GM12891 (cell line): ENCODE measurements around the gene SYCP2L.

Experiments used
- POLR2A ChIP-seq: IDR thresholded peaks from 2 replicates; pipeline ENCODE4 v1.6.1; 2011; ENCODE audit warnings: low read depth, low read length, control low read depth
- POLR2AphosphoS5 ChIP-seq: IDR thresholded peaks from 2 replicates; pipeline ENCODE4 v1.6.1; 2011; ENCODE audit warnings: low read depth, low read length, control low read depth
- POU2F2 ChIP-seq: IDR thresholded peaks from 2 replicates; pipeline ENCODE4 v1.6.1; 2011; ENCODE audit warnings: low read depth, mild to moderate bottlenecking, control low read depth, low read length, moderate library complexity
- SPI1 ChIP-seq: IDR thresholded peaks from 2 replicates; pipeline ENCODE4 v1.6.1; 2011; ENCODE audit warnings: low read depth, low read length, control low read depth
- TAF1 ChIP-seq: IDR thresholded peaks from 2 replicates; pipeline ENCODE4 v1.6.1; 2011; ENCODE audit warnings: low read depth, low read length, control low read depth

- TF ChIP-seq POLR2AphosphoS5 (no peak), POLR2A (no peak), TAF1 (no peak), SPI1 (no peak), POU2F2 (no peak)
Observed at GRCh38 chr6:10850728-10851127, 36.1 kb upstream of the SYCP2L start.
